ENCODE measurements around the gene NEUROD4. TPM values are rescaled to one million over a fixed set of nuclear protein-coding genes. Genes with fewer than 3 reads are reported as not detected.

Gene NEUROD4
- total and polyA plus RNA-seq, 10 of the 15 experiments (the other 5 are each of a cell fraction or from before 2014, with no cell fraction given) = 0.06 TPM; not detected in 9

GRCh38 chr12:54984658-54985376 is 35.0 kb upstream of the NEUROD4 start, which contains the start of gene TESPA1:
Gene TESPA1 (minus strand): TSS chr12:54984762. CDS start chr12:54974562, 10,200 bp downstream.
- ATAC-seq = peak; percentile 95
- 0 out of 2 replicates have a peak, but pooled peaks have one; percentile 26 for TF ChIP-seq TBL1XR1 (IDR thresholded peaks at IDR 0.05; ENCODE audit: low read depth, low read length)
- TF ChIP-seq ZBED1 (IDR thresholded peaks at IDR 0.05; ENCODE audit: borderline replicate concordance) = peak; percentile 56; the same call in 1 of the 2 replicates
- no peak for TF ChIP-seq KAT2A (conservative IDR thresholded peaks at IDR 0.05; ENCODE audit: control insufficient read depth, low read depth, low read length)
- TF ChIP-seq USF2 (IDR thresholded peaks at IDR 0.05; ENCODE audit: borderline replicate concordance, low read depth, low read length) = no peak
- peak; percentile 86 for TF ChIP-seq CREB1 (IDR thresholded peaks at IDR 0.05; ENCODE audit: low read depth)
- 0 out of 2 replicates have a peak, but pooled peaks have one; percentile 86 for TF ChIP-seq SMARCA5 (IDR thresholded peaks at IDR 0.05)
- TF ChIP-seq RAD21 (IDR thresholded peaks at IDR 0.05; ENCODE audit: insufficient read depth, low read depth, low read length) = no peak
- no peak for TF ChIP-seq MEF2A (IDR thresholded peaks at IDR 0.05; ENCODE audit: insufficient read depth, low read depth, low read length)
- TF ChIP-seq STAT3 (IDR thresholded peaks at IDR 0.05; ENCODE audit: low read depth, low read length) = no peak
- TF ChIP-seq ZBTB11 (CRISPR knock-in tag; IDR thresholded peaks at IDR 0.05) = no peak
- TF ChIP-seq NR2C1 (IDR thresholded peaks at IDR 0.05) = no peak
- TF ChIP-seq ATF2 (IDR thresholded peaks at IDR 0.05; ENCODE audit: low read length) = peak; percentile 60; the same call in 1 of the 2 replicates
- peak; percentile 47; the same call in 1 of the 2 replicates for TF ChIP-seq ZNF384 (IDR thresholded peaks at IDR 0.05; ENCODE audit: borderline replicate concordance, low read depth, low read length)
- TF ChIP-seq NBN (IDR thresholded peaks at IDR 0.05) = peak; percentile 90
- no peak for TF ChIP-seq MYB (IDR thresholded peaks at IDR 0.05; ENCODE audit: borderline replicate concordance, low read depth, low read length)

More at GRCh38 chr12:54984658-54985376, 35.0 kb upstream of the NEUROD4 start, which contains the start of gene TESPA1:
- Histone ChIP-seq H3K9me3 (replicated peaks; ENCODE audit: control insufficient read depth, insufficient read depth, low read length) (no peaks in the 10 kb centered on the region; the same call in 2 of the 3 replicates), H3K4me1 (ENCODE audit: control insufficient read depth, insufficient read depth, low read length) (peaks cover 26% of the 10 kb centered on the region), H3K4me2 (ENCODE audit: control insufficient read depth, insufficient read depth) (peak within 1 kb of the TSS; percentile 64), H3K79me2 (ENCODE audit: control insufficient read depth, insufficient read depth, low read length) (peaks cover 16% of the 10 kb centered on the region), H3K27me3 (replicated peaks in 1 of 2; ENCODE audit: control insufficient read depth in 2 of 2, insufficient read depth in 2 of 2, low read length in 1 of 2) (no peaks in the 10 kb centered on the region), H3K27ac (ENCODE audit: control insufficient read depth, insufficient read depth) (peak within 1 kb of the TSS; percentile 94), H3K36me3 (ENCODE audit: control insufficient read depth in 2 of 2, insufficient read depth in 2 of 2, low read length in 1 of 2) (peaks cover 0 to 5% of the 10 kb centered on the region in 2 experiments; a peak in 2 of 4 replicates), H3K4me3 (peak within 1 kb of the TSS; percentile 80), H2AFZ (ENCODE audit: control insufficient read depth, low read depth, low read length) (peak within 1 kb of the TSS; percentile 55), H4K20me1 (ENCODE audit: control insufficient read depth, insufficient read depth) (no peaks in the 10 kb centered on the region), H3K9ac (ENCODE audit: control insufficient read depth, insufficient read depth, low read length) (peak within 1 kb of the TSS; percentile 60)
- RAD21 ChIA-PET (ENCODE audit: unreplicated experiment) = interaction anchor here (0.7 to 5.5 kb wide), 8 partner anchors 8 to 86 kb away, joined by 3 to 50 read pairs (median 4); no protein-coding TSS in a partner anchor
- DNase-seq (ENCODE audit: low read depth, low spot score) (peak; percentile 90), FAIRE-seq (peak; percentile 86)
- intact Hi-C loops (cut with micrococcal nuclease; ENCODE audit: unreplicated experiment) (loop anchor here (2.0 kb wide), 1 partner anchor 26 kb away; no protein-coding TSS in a partner anchor), in situ Hi-C loops (cut with MboI) (no loop called here)
- under 1% methylated on average over 12 of the region's 12 CpGs for WGBS (ENCODE audit: insufficient coverage, insufficient replicate concordance, low lambda C conversion rate, missing lambda C conversion rate)
- CTCF ChIA-PET = interaction anchor here (0.9 to 4.8 kb wide), 11 partner anchors 8 to 326 kb away, joined by 3 to 50 read pairs (median 6); no protein-coding TSS in a partner anchor
- POLR2A ChIA-PET = interaction anchor here (0.9 to 2.6 kb wide), 5 partner anchors 9 to 50 kb away, joined by 3 to 12 read pairs (median 5); no protein-coding TSS in a partner anchor
- SMC1A ChIA-PET (ENCODE audit: uncharacterized antibody, unreplicated experiment) = interaction anchor here (0.8 to 4.7 kb wide), 10 partner anchors 8 to 87 kb away, joined by 3 to 35 read pairs (median 5); no protein-coding TSS in a partner anchor
- TSS peak; percentile 90 for BruUV-seq (replicated peaks)

Measured in GM12878 (cell line).